HUDEP-2 (cell line): ENCODE data around the gene TAOK3.

Source experiments
- DNase-seq, 76 experiments: peaks; one replicate each; lab custom pipeline; 2025; ENCODE audit not compliant: unreplicated experiment in 76 of 76; lab: John Stamatoyannopoulos, UW

TAOK3 gene

GRCh38 chr12:118237052-118237665 is 135.5 kb downstream of the TAOK3 start:
- DNase-seq = no peak

DNA sequence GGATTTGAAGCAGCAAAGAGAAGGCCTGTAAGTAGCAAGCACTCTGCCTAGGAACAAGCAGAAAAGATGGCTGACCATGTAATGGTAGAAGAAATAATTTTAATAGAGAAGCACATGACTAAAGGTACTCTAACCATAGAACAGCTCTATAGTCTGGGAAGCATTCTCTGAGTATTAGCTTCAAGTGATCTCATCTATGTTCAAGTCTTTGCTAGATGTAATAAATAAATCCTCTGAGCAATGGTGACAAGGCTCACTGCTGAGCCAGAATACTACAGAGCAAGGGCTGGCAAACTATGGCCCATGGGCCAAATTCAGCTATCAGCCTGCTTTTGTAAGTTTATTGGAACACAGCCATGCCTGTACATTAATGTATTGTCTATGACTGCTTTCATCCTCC is 152.0 kb downstream of the TAOK3 start:
- DNase-seq = no peak

DNA sequence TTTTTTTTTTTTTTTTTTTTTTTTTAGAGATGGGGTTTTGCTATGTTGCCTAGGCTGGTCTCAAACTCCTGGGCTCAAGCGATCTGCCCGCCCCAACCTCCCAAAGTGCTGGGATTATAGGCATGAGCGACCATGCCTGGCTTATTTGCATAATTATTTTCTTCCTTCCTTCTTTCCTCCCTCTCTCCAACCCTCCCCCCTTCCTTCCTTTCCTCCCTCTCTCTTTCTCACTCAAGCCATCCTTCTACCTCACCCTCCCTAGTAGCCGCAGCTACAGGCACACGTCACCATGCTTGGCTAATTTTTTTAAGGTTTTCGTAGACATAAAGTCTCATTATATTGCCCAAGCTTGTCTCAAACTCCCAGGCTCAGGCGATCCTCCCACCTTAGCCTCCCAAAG is 152.9 kb downstream of the TAOK3 start:
- DNase-seq = no peak

GRCh38 chr12:118219106-118219505 is 153.6 kb downstream of the TAOK3 start:
- DNase-seq = no peak

DNA sequence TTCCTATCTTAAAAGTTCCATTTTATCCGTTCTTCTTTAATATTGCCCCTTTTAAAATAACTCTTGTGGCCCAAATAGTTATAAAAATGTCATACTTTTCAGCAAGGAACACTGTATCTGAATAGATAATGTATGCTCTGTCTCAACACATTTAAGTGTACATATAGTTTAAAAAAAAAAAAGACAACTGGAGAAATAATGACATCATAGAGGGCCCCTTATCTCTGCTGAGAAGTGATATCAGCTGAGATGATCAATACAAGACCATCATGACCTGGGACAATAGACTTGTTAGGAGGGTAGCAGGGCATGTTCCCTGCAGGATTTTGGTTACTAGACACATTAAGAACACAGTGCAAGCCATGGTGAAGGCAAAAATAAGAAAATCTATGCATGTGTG is 159.3 kb downstream of the TAOK3 start:
- DNase-seq = no peak

GRCh38 chr12:118212606-118213005 is 160.1 kb downstream of the TAOK3 start:
- no peak for DNase-seq

GRCh38 chr12:118206107-118206412 is 166.6 kb downstream of the TAOK3 start:
- no peak for DNase-seq

- DNase-seq = no peak
These were observed 178.7 kb downstream of the TAOK3 start for GRCh38 chr12:118193958-118194357.

DNA sequence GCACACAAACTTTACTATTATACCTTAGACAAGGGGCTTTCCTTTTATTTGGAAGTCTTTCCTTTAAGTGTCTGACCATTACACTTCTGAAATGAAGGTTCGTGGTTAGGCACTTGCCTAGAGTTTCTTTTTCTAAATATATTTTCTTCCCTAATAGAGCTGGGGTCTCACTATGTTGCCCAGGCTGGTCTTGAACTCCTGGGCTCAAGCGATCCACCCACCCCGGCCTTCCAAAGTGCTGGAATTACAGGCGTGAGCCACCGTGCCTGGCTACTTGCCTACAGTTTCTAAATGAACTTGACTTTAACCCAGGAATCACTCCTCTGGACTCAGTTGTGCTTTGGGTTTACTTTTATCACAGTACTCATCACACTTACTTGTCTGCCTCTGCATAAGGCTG is 179.2 kb downstream of the TAOK3 start:
- no peak for DNase-seq

DNA sequence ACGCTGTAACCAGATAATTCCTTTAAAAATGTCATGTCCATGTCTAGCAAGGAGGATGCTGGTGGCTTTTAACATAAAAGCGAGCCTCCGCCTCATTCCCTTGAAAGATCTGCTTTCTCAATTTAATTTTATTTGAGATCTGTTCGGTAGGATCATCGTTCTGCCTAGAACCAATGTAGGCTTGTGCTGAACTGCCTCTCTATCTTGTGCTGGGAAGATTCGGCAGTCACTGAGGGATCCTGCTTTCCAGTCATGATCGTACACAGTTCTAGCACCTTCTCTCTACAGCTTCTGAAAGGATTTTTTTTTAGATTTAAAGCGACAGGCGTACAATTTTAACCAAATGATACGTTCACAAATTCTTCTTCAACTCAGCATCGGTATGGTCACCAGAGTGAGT is 182.4 kb downstream of the TAOK3 start:
- no peak for DNase-seq

- DNase-seq = no peak
These were observed 182.9 kb downstream of the TAOK3 start for GRCh38 chr12:118189741-118190191.

- DNase-seq = no peak
These were observed 183.9 kb downstream of the TAOK3 start for GRCh38 chr12:118188690-118189371.

- peak in 59 of 76 experiments; percentile 3 to 75 (median 35) for DNase-seq
These were observed 184.8 kb downstream of the TAOK3 start for GRCh38 chr12:118187751-118188435.

GRCh38 chr12:118185602-118186397 is 186.9 kb downstream of the TAOK3 start:
- no peak for DNase-seq

GRCh38 chr12:118183711-118184110 is 189.0 kb downstream of the TAOK3 start:
- DNase-seq = no peak

GRCh38 chr12:118183155-118183554 is 189.6 kb downstream of the TAOK3 start:
- no peak for DNase-seq

- no peak for DNase-seq
These were observed 196.8 kb downstream of the TAOK3 start for GRCh38 chr12:118175823-118176447.

DNA sequence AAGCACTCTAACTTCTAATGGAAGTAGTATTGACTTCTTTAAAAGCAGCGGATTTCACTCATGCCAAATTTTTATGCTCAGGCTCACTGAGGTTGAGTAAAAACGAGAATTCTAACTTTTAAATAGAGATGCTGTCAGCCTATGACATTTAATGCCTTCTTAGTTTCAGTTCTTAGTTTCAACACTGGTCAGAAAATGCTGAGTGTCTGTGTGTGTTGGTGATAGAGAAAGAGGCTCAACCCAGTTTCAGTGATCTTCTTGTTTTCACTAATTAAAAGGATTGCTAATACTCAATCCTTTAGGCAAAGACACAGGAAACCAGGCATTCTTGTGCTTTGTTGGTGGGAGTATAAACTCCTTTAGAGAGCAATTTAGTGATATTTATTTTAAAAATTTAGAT is 205.8 kb downstream of the TAOK3 start:
- no peak for DNase-seq

DNA sequence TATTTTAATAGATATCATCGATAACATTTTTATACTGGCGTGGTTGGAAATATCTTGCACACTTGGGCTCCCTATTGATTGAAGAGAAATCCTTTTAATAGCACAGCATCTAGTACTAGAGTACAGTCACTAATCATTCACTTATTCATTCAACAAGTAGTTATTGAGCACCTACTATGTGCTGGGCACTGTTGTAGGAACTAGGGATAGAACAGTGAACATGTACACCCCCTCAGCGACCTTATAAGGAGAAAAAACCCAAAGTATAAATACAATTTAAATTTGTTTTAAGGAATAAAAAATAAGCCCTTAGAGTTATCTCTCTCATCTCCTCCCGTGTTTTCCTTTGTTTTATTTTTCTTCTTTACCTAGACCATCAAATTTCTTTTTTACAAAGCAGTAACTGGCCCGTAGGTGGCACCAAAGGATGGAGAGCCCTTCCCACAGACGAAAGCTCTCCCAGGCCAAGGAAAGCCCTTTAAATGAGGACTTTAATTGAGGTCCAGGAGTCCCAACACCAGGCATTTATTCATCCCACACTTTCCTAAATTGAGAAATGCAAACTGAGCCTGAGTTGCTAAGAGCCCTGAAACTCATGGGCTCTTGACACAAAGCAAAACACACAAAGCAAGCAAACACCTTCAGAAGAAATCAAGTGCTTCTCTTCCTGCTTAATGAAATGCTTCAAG is 207.8 kb downstream of the TAOK3 start:
- DNase-seq = peak in 3 of 76 experiments; percentile 2 to 9 (median 9)

DNA sequence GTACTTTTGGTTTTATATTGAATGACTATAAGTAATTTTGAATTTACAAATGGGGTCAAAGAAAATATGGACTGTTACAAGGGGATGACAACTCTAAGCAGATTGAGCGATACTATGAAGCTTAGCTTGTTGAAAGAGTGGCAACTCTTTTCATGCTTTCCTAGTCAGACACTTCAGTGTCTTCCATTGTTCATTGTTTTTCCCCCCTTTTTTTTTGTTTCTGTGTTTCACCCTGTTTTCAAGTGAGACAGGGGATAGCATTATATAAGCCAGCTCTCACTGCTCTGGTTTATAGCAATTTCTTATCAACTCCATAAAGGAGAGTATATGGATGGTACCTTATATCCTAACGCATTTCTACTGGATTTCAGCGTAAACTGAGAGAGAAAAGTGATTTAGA is 212.2 kb downstream of the TAOK3 start:
- DNase-seq = no peak
